Measurements from ENCODE around the gene ZNF74.
A peak's percentile ranks its signal among the peaks of the same experiment; 100 is the strongest.

ZNF74 gene

GRCh38 chr22:20420157-20420842 is 26.3 kb downstream of the ZNF74 start:
- Mint-ChIP-seq H3K4me3 (no peak overlapping the region), H3K9me3 (no peaks in the 10 kb centered on the region), H3K4me1 (no peaks in the 10 kb centered on the region), H3K27me3 (peaks cover 4% of the 10 kb centered on the region), H3K27ac (no peak overlapping the region), H3K36me3 (no peaks in the 10 kb centered on the region)

- H3K9me3 Mint-ChIP-seq: no peaks in the 10 kb centered on the region
These were observed 27.5 kb downstream of the ZNF74 start for GRCh38 chr22:20421507-20421874.

GRCh38 chr22:20422271-20423007 is 28.5 kb downstream of the ZNF74 start:
- Mint-ChIP-seq H3K27me3 (peaks cover 10% of the 10 kb centered on the region), H3K9me3 (no peaks in the 10 kb centered on the region), H3K4me1 (peaks cover 4% of the 10 kb centered on the region)

More at GRCh38 chr22:20421507-20421874, 27.5 kb downstream of the ZNF74 start:
- Mint-ChIP-seq H3K36me3 (no peaks in the 10 kb centered on the region), H3K4me1 (no peaks in the 10 kb centered on the region), H3K27ac (no peak overlapping the region), H3K4me3 (no peak overlapping the region), H3K27me3 (peaks cover 4% of the 10 kb centered on the region)

GRCh38 chr22:20423008-20423905 is 29.3 kb downstream of the ZNF74 start:
- no peaks in the 10 kb centered on the region for H3K9me3 Mint-ChIP-seq
- peaks cover 4% of the 10 kb centered on the region for H3K4me1 Mint-ChIP-seq
- H3K27me3 Mint-ChIP-seq: peaks cover 11% of the 10 kb centered on the region
- no peaks in the 10 kb centered on the region for H3K36me3 Mint-ChIP-seq
- H3K4me3 Mint-ChIP-seq: peak overlapping the region; percentile 16
- H3K27ac Mint-ChIP-seq: no peak overlapping the region

More at GRCh38 chr22:20422271-20423007, 28.5 kb downstream of the ZNF74 start:
- H3K36me3 Mint-ChIP-seq: no peaks in the 10 kb centered on the region
- no peak overlapping the region for H3K4me3 Mint-ChIP-seq
- no peak overlapping the region for H3K27ac Mint-ChIP-seq

GRCh38 chr22:20423906-20424551 is 30.1 kb downstream of the ZNF74 start:
- Mint-ChIP-seq H3K36me3 (no peaks in the 10 kb centered on the region), H3K27ac (no peak overlapping the region), H3K4me1 (peaks cover 8% of the 10 kb centered on the region), H3K27me3 (peaks cover 13% of the 10 kb centered on the region), H3K9me3 (no peaks in the 10 kb centered on the region), H3K4me3 (peak overlapping the region; percentile 34)

GRCh38 chr22:20424568-20424931 is 30.6 kb downstream of the ZNF74 start:
- H3K27ac Mint-ChIP-seq: no peak overlapping the region
- H3K4me3 Mint-ChIP-seq: peak overlapping the region; percentile 34
- no peaks in the 10 kb centered on the region for H3K36me3 Mint-ChIP-seq
- peaks cover 14% of the 10 kb centered on the region for H3K27me3 Mint-ChIP-seq
- peaks cover 11% of the 10 kb centered on the region for H3K4me1 Mint-ChIP-seq
- H3K9me3 Mint-ChIP-seq: no peaks in the 10 kb centered on the region

GRCh38 chr22:20424932-20425565 is 31.1 kb downstream of the ZNF74 start:
- Mint-ChIP-seq H3K4me3 (peak overlapping the region; percentile 27), H3K4me1 (peaks cover 12% of the 10 kb centered on the region), H3K27me3 (peaks cover 14% of the 10 kb centered on the region), H3K27ac (no peak overlapping the region), H3K9me3 (no peaks in the 10 kb centered on the region), H3K36me3 (no peaks in the 10 kb centered on the region)

GRCh38 chr22:20425566-20426258 is 31.8 kb downstream of the ZNF74 start:
- Mint-ChIP-seq H3K27ac (no peak overlapping the region), H3K9me3 (no peaks in the 10 kb centered on the region), H3K4me3 (no peak overlapping the region), H3K27me3 (peaks cover 14% of the 10 kb centered on the region), H3K4me1 (peaks cover 19% of the 10 kb centered on the region), H3K36me3 (no peaks in the 10 kb centered on the region)

- H3K4me1 Mint-ChIP-seq: peaks cover 22% of the 10 kb centered on the region
These were observed 32.3 kb downstream of the ZNF74 start for GRCh38 chr22:20426259-20426615.

GRCh38 chr22:20427104-20427944 is 33.4 kb downstream of the ZNF74 start:
- Mint-ChIP-seq H3K27me3 (peaks cover 14% of the 10 kb centered on the region), H3K4me3 (peak overlapping the region; percentile 60), H3K27ac (no peak overlapping the region), H3K9me3 (no peaks in the 10 kb centered on the region), H3K36me3 (no peaks in the 10 kb centered on the region), H3K4me1 (peaks cover 22% of the 10 kb centered on the region)

More at GRCh38 chr22:20426259-20426615, 32.3 kb downstream of the ZNF74 start:
- Mint-ChIP-seq H3K27ac (no peak overlapping the region), H3K4me3 (peak overlapping the region; percentile 43), H3K9me3 (no peaks in the 10 kb centered on the region), H3K27me3 (peaks cover 14% of the 10 kb centered on the region), H3K36me3 (no peaks in the 10 kb centered on the region)

- Mint-ChIP-seq H3K27ac (peak overlapping the region; percentile 33), H3K4me1 (peaks cover 22% of the 10 kb centered on the region), H3K36me3 (no peaks in the 10 kb centered on the region), H3K4me3 (no peak overlapping the region), H3K27me3 (peaks cover 15% of the 10 kb centered on the region), H3K9me3 (no peaks in the 10 kb centered on the region)
These were observed 34.0 kb downstream of the ZNF74 start for GRCh38 chr22:20427945-20428417.

GRCh38 chr22:20428496-20429253 is 34.7 kb downstream of the ZNF74 start:
- peak overlapping the region; percentile 81 for H3K4me3 Mint-ChIP-seq
- no peaks in the 10 kb centered on the region for H3K36me3 Mint-ChIP-seq
- H3K4me1 Mint-ChIP-seq: peaks cover 22% of the 10 kb centered on the region
- H3K27me3 Mint-ChIP-seq: peaks cover 14% of the 10 kb centered on the region
- no peak overlapping the region for H3K27ac Mint-ChIP-seq
- H3K9me3 Mint-ChIP-seq: no peaks in the 10 kb centered on the region
